ENCODE data around the gene TMEM131. TPM values are rescaled to one million over a fixed set of nuclear protein-coding genes. Genes with fewer than 3 reads are reported as not detected.

TMEM131 gene
- total RNA-seq, 2 donors from 2014 or later: 49.5 to 52.0 TPM

- H3K4me1 ChIP-seq (ENCODE audit: control insufficient read depth in 1 of 2, low read depth in 2 of 2): peaks cover 19 to 30% of the 10 kb centered on the region in 2 donors
- no peak for ATAC-seq (ENCODE audit: insufficient number of reproducible peaks, low FRiP score, low read depth)
- no peak for TF ChIP-seq CTCF (IDR thresholded peaks at IDR 0.05)
- no peaks in the 10 kb centered on the region for H3K36me3 ChIP-seq
- peak overlapping the region; percentile 97 for H3K4me3 ChIP-seq
- no peaks in the 10 kb centered on the region for H3K27me3 ChIP-seq (replicated peaks; ENCODE audit: insufficient read depth)
- no peaks in the 10 kb centered on the region for H3K9me3 ChIP-seq
- DNase-seq (ENCODE audit: low spot score): no peak
- peak overlapping the region; percentile 92 to 98 for H3K27ac ChIP-seq
Measured at GRCh38 chr2:97994476-97994875, 1.3 kb downstream of the TMEM131 start.

DNA sequence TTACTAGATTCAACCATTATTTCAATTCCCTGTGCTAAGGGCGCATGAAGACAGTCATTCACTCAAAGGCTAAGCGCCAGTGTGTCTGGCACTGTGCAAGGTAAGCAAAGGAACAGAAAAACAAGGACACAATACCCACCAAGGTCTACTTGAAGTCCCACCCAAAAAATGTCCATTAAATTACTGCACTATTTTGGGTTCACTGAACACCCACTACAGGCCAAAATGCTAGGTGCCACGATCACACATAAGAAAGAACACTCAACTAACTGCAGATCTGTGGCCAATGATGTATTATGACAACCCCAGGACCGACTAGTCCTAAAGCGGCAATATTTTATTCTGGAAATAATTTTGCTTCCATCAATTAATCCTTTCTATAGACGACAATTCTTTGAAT, 1.8 kb downstream of the TMEM131 start:
- no peak overlapping the region for H3K27ac ChIP-seq
- no peak for TF ChIP-seq CTCF (IDR thresholded peaks at IDR 0.05)
- no peaks in the 10 kb centered on the region for H3K9me3 ChIP-seq
- peaks cover 19 to 30% of the 10 kb centered on the region in 2 donors for H3K4me1 ChIP-seq (ENCODE audit: control insufficient read depth in 1 of 2, low read depth in 2 of 2)
- ATAC-seq (ENCODE audit: insufficient number of reproducible peaks, low FRiP score, low read depth) (no peak), DNase-seq (ENCODE audit: low spot score) (no peak)
- no peaks in the 10 kb centered on the region for H3K36me3 ChIP-seq
- peak overlapping the region; percentile 97 for H3K4me3 ChIP-seq
- no peaks in the 10 kb centered on the region for H3K27me3 ChIP-seq (replicated peaks; ENCODE audit: insufficient read depth)

DNA sequence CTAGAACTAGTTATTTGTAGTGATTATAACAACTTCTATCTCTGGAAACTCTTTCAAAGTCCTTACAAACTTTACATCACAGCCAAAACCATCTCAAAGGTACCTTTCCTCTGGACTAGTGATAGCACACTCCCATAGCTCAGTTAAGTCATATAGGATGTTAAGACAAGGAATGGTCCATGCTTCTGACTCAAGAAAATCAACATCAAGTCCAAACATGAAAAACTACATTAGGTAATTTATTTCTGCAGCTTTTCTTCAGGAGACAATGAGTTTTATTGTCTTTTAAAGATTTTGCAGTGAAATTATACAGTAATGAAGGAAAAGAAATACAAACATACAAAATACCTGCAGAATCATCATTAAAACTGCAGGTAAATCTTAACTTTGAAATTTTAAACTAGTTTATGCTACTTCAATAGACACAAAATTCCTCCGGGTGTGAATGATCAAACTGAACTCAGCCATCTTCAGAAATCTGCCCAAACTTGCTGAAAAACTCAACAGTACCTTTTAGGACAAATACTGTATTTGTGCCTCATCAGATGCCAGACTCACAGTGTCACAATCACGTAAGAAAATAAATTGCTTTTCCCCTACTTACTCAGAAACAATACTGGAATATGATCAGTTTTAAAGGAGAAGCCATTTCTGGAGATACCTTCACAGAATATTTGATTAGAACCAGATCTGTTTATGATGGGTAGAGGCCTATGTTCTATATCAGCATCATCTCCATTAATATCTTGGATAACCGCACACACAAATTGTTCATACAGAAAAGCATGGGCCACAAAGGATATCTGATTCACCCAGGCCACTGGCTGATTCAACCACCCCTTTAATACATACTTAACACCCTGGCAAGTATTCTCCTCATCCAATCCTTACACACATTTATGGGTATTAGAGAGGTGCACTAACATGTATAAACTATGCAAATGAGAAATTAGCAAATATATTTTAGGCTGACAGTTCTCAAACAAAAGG, 2.6 kb downstream of the TMEM131 start:
- H3K9me3 ChIP-seq: no peaks in the 10 kb centered on the region
- ATAC-seq (ENCODE audit: insufficient number of reproducible peaks, low FRiP score, low read depth) (no peak), DNase-seq (ENCODE audit: low spot score) (no peak)
- H3K27ac ChIP-seq: no peak overlapping the region
- no peaks in the 10 kb centered on the region for H3K36me3 ChIP-seq
- H3K4me3 ChIP-seq: peak overlapping the region; percentile 97
- no peak for TF ChIP-seq CTCF (IDR thresholded peaks at IDR 0.05)
- H3K27me3 ChIP-seq (replicated peaks; ENCODE audit: insufficient read depth): no peaks in the 10 kb centered on the region
- peaks cover 19 to 30% of the 10 kb centered on the region in 2 donors for H3K4me1 ChIP-seq (ENCODE audit: control insufficient read depth in 1 of 2, low read depth in 2 of 2)

GRCh38 chr2:97991081-97991856, 4.5 kb downstream of the TMEM131 start:
- H3K27ac ChIP-seq: no peak overlapping the region

More at GRCh38 chr2:97991081-97991856, 4.5 kb downstream of the TMEM131 start:
- no peaks in the 10 kb centered on the region for H3K9me3 ChIP-seq
- ATAC-seq (ENCODE audit: insufficient number of reproducible peaks, low FRiP score, low read depth) (no peak), DNase-seq (ENCODE audit: low spot score) (no peak)
- no peaks in the 10 kb centered on the region for H3K27me3 ChIP-seq (replicated peaks; ENCODE audit: insufficient read depth)
- no peak for TF ChIP-seq CTCF (IDR thresholded peaks at IDR 0.05)
- no peak overlapping the region for H3K4me3 ChIP-seq
- H3K36me3 ChIP-seq: no peaks in the 10 kb centered on the region
- H3K4me1 ChIP-seq (ENCODE audit: control insufficient read depth in 1 of 2, low read depth in 2 of 2): peaks cover 19 to 30% of the 10 kb centered on the region in 2 donors

Data from thoracic aorta (tissue), 2 donors.